GM18508 (cell line): ENCODE results near the gene HRAS.

Source experiments
- ATAC-seq: cut with Tn5 transposase; IDR thresholded peaks from one replicate; pipeline ENCODE4 v1.9.1; 2021; ENCODE audit warnings: moderate number of reproducible peaks; ENCODE audit not compliant: insufficient read depth, unreplicated experiment

The HRAS gene

DNA sequence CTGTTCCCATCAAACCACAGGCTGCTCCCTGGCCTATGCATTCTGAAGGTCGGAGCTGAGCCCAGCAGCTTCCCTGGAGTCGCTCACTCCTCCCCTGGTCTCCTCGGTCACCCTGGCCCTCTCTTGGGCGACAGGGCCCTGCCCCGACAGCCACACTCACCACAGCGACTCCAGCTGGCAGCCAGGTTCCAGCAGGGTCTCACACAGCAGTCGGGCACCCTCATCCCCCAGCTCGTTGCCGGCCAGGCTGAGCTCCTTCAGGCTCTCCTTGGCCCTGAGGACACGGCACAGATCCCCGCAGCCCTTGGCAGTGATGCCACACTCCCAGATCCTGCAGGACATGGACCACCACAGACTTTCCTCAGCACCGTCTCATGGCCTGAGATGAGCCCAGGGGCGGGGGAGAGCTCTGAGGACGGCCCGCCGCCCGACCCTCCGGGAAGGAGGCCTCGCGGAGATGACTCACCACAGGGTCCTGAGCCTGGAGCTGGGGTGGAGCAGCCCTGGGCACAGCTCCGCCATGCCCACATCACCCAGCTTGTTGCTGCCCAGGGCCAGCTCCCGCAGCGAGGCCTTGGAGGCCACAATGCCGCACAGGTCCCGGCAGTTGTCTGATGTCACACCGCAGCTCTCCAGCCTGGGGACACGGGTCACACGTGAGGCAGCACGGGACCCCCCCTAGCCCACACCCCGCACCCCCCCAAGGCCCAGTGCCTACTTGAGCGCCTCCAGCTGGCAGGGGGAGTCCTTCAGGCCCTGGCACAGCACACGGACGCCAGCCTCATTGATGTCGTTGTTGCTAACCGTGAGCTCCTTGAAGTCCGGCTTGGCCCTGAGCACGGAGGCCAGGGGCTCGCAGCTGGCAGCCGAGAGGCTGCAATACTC, 36.8 kb downstream of the HRAS start:
- ATAC-seq: no peak

- ATAC-seq: no peak
These were observed 37.6 kb downstream of the HRAS start for GRCh38 chr11:497565-498296.

- ATAC-seq: no peak
These were observed 38.4 kb downstream of the HRAS start for GRCh38 chr11:496834-497564.

- no peak for ATAC-seq
These were observed 39.8 kb downstream of the HRAS start for GRCh38 chr11:495537-495931.

DNA sequence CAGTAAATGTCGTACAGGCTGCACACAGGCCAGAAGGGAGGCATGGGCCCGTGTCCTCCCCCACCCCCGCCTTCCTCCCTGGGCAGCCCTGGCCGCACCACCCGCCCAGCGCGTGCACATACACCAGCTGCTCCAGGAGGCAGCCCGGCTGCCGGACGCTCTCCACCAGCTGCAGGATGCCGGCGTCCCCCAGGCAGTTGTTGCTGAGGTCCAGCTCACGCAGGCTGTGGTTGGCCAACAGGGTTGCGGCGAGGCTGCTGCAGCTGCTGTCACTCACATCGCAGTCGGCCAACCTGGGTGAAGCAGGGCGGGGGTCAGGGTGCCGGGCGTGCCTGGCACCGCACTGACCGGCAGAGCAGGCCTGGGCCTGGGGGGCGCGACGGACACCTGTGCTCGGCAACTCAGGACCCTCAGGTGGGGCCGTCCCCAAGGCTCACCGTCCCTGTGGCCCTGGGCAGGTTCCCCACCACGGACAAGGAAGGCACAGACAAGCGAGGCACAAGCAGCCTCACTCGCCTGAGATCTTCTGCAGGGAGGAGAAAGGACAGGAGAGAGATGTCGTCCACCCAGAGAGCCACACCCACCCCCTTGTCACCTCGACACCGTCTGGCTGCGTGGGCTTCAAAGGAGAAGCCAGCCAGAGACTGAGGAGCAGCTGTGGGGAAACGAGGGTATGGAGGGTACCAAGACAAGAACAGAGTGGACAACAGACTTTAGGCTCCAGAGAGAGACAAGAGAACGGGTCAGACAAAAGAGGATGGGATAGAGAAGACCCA, 40.4 kb downstream of the HRAS start:
- no peak for ATAC-seq

GRCh38 chr11:492427-493226, 42.7 kb downstream of the HRAS start:
- ATAC-seq: no peak

GRCh38 chr11:491358-491757, 44.0 kb downstream of the HRAS start:
- no peak for ATAC-seq

DNA sequence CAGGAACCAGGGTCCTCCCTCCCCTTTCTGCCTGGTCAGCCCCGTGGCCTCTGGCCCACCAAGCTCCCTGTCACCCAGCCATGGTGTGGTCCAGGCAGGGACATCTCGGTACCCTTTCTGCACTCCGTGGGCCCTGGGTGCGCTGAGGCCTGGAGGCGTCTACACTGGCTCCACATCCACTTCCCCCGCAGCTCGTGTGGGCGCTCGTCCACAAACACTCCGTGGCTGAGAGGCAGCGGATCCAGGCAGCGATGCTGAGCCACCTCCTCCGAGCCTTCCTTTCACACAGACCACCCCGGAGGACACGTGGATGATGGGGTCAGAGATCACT, 44.5 kb downstream of the HRAS start:
- ATAC-seq: no peak

DNA sequence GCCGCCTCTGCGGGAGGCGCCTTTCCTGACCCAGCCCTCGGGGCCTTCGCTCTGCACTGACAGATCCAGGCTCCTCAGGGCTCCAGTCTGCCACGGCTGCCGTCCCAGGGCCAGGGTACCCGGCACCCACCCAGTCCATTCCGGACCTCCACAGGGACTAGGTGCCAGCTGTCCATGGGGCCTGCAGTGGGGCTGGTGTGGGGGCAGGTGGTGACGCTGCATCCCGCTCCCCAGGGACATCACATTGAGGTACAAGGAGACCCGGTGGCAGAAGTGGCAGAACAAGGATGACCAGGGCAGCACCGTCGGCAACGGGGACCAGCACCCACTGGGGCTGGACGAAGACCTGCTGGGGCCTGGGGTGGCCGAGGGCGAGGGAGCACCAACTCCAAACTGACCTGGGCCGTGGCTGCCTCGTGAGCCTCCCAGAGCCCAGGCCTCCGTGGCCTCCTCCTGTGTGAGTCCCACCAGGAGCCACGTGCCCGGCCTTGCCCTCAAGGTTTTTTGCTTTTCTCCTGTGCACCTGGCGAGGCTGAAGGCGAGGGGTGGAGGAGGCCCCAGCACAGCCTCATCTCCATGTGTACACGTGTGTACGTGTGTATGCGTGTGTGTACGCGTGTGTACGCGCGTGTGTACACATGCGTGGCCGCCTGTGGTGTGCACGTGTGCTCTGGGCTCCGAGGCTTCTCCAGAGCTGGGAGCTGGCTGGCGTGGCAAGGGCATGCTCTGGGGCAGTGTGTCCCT, 45.0 kb downstream of the HRAS start:
- no peak for ATAC-seq

DNA sequence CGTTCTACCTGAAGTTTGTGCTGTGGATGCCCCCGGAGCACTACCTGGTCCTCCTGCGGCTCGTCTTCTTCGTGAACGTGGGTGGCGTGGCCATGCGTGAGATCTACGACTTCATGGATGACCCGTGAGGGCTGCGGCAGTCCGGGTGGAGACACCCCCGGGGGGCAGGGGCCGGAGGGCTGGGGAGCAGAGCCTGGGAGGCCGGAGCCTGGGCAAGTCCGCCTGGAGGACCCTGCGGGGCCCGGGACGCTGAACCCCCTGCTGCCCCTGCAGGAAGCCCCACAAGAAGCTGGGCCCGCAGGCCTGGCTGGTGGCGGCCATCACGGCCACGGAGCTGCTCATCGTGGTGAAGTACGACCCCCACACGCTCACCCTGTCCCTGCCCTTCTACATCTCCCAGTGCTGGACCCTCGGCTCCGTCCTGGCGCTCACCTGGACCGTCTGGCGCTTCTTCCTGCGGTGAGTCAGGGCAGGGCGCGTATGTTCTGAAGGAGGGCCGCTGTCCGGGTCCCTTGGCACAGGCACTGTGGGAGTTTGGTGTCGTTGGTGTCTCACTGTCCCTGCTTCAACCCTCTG, 45.7 kb downstream of the HRAS start:
- no peak for ATAC-seq

DNA sequence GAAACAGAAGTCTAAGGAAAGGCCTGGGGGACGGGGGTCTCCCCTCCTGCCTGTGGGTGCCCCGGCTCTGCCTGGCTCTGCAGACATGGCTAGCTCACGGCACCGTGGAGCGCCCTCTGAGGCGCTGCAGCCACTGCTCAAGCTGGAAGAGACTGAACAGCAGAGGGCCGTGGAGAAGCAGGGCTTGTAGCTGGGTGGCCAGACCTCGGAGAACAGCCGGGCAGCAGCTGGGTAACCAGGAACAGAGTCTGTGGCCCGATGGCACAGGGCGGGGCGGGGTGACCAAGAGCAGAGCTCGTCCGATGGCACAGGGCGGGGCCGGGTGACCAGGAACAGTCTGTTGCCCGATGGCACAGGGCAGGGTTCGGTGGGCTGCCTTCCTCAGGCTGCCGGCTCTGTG, 46.4 kb downstream of the HRAS start:
- no peak for ATAC-seq

DNA sequence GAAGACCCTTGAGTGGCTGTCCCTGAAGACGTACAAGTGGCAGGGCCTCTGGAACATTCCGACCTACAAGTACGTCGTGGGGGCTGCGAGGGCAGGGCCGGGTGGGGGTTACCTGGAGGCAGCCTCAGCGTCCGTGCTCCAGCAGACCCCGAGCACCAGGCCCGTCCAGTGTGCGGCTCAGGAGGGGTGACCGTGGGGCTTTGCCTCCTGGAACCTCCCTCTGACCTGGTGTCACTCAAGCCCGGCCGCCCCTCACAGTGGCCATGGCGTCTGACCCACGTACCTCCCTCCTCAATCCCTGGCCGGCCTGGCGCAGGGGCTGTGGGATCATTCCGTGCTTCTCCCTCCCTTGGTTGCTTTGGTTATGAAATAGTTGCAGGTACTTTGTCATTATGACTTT, 46.8 kb downstream of the HRAS start:
- no peak for ATAC-seq

DNA sequence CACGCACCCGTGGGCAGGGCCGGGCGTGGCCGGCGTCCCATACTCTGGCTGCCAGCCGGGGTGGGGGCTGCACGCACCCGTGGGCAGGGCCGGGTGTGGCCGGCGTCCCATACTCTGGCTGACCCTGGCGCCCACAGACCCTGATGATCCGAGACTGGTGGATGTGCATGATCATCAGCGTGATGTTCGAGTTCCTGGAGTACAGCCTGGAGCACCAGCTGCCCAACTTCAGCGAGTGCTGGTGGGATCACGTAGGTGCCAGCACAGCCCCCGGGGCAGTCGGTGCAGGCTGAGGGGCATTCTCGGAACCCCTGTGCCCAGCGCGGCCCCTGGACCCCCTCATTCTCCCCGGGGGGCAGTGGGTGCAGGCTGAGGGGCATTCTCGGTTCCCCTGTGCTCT, 47.3 kb downstream of the HRAS start:
- no peak for ATAC-seq

DNA sequence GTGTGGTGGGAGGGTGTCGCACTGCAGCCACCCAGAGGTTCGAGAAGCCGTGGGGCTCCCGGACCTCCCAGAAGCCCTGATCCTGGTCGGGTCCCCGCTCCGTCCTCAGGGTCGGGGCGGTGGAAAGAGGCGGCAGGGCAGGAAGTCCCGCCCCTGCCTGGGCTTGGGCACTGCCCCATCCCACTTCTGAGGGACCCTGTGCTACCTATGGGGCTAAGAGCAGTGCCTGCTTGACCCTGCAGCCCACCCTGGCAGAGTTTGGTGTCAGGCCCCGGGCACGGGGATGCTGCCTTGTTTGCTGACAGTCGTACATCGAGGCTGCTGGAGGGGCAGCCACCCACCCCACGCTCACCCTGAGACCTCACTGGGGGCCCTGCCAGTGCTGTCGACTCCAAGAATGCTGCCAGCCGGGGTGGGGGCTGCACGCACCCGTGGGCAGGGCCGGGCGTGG, 47.8 kb downstream of the HRAS start:
- ATAC-seq: no peak

GRCh38 chr11:486189-486588, 49.2 kb downstream of the HRAS start:
- no peak for ATAC-seq

DNA sequence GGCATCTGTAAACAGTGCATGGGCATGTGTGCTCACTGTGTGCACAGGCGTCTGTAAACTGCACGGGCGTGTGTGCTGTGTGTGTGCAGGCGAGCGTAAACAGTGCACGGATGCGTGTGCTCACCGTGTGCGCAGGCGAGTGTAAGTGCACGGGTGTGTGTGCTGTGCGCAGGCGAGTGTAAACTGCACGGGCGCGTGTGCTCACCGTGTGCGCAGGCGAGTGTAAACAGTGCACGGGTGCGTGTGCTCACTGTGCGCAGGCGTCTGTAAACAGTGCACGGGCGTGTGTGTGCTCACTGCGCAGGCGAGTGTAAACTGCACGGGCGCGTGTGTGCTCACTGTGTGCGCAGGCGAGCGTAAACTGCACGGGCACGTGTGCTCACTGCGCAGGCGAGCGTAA, 50.8 kb downstream of the HRAS start:
- no peak for ATAC-seq
